T47D (cell line): ENCODE data around the gene ZNF366.

Source experiments
- DNase-seq, 2 experiments: peaks; one replicate each; pipeline versions ENCODE4 v3.0.0 to v3.0.0-alpha.2; 2011 to 2012; ENCODE audit warnings: low read depth in 1 of 2, low spot score in 1 of 2
- JUND ChIP-seq: IDR thresholded peaks from 2 replicates; pipeline ENCODE4 v1.6.1; 2012; ENCODE audit warnings: low read depth
- in situ Hi-C: cut with HindIII; loops from 2 replicates; pipeline ENCODE4 v1.10.0; 2016; ENCODE audit warnings: low sequenced_read_pairs, low pct_unique_long_range_greater_than_20kb

The ZNF366 gene

DNA sequence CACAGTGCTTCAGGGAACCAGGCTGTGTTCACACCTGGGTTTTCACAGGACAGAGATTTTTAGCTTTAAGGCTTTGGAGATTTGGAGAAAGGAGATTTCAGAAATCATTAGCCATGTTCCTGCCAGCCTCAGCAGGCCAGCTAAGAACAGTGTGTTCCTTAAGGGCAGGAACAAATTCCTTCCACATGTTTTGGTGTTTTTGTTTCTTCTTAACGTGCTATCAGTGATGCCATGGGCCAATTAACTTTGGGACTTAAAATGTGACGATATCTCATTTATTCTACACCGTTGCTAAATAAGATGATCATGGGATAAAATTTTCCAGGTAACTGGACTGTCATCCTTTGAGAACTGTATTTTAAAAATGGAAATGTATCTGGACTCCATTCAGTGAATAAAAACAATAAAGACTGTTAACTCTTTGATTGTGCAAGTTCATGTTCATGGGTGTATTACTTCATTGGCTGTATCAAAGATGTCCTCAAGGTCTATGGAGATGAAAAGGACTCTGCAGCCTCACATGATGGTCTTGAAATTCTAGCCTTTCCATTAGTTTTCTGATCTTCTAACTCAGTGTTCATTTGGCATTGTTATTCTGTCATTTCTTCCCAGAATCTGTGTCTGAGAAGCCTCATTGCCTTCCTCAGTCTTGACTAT is 72.3 kb downstream of the ZNF366 start:
- DNase-seq, result no peak
- in situ Hi-C loops, result no loop called here
- TF ChIP-seq JUND, result no peak

DNA sequence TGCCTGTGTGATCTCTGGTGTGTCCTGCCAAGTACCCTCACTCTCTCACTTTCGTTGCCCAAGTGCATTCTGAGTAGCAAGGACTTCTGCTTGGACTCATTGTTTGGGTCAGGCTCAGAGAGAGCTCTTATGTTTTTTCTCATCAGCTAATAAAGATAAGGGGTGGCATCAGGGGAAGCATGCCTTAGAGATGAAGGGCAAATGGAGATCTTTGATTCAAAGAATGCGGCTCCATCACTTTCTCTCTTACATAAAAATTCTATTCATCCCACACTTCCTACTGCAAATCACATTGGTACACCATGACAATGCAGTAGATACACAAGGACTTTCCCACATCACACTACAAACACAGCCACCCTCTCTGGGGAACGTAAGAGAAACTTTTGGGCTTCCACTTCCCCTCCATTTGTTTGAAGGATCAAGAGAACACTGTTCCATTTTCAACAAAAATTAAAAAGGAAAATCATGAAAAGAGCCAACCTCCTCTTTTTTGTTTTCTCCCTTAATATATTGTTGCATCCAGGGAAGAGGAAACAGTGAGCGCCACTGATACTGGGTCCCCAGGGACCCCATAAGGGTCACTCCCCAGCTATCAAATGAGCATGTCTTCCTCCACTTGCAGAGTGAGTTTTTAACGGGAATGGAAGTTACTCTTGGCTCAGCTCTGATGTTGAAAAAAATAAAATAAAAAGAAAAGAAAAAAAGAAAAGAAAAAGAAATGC is 73.0 kb downstream of the ZNF366 start:
- in situ Hi-C loops, result no loop called here
- no peak for TF ChIP-seq JUND
- DNase-seq, result no peak

DNA sequence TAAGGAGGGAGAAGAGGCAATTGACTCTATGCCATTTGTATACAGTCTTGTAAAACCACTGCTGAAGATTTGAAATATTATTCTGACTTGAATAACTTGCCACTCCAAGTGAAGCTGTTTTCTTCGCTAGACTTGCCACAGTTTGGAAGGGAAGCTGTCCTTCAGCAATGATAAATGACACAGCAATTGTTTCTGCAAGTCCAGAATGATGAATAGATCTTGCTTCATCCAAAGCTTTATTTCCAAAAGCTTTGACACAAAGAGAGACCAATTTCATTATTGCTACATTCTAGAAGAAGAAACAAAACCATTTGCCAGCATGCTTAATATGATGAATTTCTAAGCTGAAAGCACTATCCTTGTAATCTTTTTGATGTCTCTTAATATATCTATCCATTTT is 73.7 kb downstream of the ZNF366 start:
- in situ Hi-C loops, result no loop called here
- no peak for DNase-seq
- no peak for TF ChIP-seq JUND

DNA sequence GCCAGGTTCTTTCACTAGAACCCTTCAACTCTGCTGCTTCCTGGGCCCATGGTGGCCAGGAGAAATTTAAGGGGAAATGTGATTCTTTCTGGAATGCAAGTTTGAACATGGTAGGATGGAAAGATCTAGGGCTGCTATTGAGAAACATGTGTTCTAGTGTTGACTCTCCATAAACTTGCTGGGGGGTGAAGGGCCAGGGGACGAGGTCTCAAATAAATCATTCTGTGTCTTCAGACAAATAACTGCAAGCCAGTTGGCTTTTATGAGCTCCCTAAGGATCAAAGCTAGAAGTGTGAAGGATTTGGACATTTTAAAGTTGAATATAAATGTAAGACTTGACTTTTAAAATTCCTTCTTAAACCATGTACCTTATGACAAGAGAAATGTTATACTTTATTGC is 78.5 kb downstream of the ZNF366 start:
- DNase-seq, result no peak
- no peak for TF ChIP-seq JUND
- in situ Hi-C loops, result no loop called here

DNA sequence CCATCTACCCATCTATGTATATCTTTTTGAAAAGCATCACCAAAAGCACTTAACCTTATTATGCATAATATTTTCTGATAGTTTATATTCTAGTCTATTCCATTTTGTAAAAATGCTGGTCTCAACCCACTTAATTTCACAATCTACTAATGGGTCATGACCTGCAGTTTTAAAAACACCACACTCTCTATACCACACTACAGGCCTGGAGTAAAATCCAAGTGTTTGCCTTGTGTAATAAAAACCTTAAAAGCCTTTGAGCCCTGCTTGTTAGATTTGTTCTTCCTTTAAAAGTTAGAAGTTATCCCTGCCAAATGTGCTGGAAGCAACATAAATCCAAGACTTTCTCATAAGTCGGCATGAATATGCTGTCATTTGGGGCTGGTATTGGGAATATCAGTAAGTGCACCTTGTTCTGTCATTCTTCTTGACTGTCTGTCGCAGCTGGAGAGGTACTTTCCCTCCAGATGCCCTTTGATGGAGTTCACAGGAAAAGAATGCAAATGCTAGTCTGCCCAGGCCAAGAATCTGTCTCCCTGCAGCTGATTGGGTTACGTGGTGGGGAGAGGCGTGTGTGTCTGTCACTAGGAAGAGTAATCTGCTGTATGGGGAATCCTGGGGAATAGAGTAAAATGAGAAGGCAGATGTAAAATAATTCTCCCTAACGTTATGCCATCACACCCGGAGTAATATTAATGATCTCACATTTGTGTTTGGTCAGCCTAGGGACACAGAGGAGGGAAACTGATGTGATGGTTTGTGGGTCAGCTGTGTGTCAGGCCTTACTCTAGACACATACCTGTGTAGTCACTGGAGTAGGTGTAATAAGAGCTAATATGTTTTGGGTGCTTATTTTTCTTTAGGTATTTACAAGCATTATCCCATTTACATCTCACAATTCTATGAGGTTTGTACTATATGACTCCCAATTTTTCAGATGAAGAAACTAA is 79.4 kb downstream of the ZNF366 start:
- no peak for TF ChIP-seq JUND
- in situ Hi-C loops, result no loop called here
- DNase-seq, result no peak

DNA sequence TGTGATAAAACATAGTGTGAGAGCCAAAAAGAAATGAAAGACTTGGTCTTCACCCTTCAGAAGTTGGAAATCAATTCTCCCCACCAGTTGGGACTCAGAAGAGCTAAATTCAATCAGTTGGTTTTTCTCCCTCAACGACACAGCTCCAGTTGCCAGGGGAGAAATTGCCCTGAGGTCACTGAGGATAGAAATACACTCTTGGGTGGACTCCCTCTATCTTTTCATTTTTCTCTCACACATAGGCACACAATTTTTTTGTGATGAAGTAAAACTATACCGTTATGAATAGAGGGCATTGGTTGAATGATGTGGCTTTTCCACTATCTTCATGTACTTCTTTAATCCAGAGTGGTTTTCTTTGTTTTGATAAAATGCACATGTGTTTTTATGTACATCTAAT is 80.2 kb downstream of the ZNF366 start:
- no peak for DNase-seq
- in situ Hi-C loops, result no loop called here
- no peak for TF ChIP-seq JUND

DNA sequence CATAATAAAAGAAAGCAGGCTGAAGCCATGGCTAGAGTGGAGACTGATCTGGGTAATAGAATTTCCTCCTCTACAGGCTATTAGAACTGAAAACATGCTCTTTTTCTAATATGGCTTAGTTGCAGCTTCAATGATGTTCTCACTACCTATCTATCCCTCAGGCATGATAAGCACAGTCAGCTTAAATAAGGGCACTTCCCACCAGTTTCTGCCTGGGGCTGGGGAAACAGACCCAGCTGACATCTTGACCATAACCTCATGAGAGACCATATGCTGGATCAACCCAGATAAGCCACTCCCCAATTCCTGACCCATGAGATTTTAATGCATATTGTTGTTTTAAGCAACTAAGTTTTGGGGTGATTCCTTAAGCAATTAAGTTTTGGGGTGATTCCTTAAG is 81.2 kb downstream of the ZNF366 start:
- no peak for TF ChIP-seq JUND
- DNase-seq, result no peak
- in situ Hi-C loops, result no loop called here

DNA sequence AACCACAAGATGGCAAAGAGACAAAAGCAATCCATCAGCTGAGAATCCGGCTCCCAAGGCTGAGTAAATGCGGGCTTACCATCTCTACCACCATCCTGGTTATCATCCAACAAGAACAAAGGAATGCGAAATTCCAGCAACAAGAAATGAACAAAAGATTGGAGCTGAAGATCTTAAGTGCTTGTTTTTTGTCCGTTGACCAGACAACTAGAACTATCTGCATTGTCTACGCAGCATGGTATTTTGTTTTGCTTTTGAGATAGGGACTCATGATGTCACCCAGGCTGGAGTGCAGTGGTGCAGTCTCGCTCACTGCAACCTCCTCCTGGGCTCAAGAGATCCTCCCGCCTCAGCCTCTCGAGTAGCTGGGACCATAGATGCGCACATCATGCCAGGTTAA is 88.9 kb downstream of the ZNF366 start:
- TF ChIP-seq JUND, result no peak
- in situ Hi-C loops, result no loop called here
- no peak for DNase-seq

DNA sequence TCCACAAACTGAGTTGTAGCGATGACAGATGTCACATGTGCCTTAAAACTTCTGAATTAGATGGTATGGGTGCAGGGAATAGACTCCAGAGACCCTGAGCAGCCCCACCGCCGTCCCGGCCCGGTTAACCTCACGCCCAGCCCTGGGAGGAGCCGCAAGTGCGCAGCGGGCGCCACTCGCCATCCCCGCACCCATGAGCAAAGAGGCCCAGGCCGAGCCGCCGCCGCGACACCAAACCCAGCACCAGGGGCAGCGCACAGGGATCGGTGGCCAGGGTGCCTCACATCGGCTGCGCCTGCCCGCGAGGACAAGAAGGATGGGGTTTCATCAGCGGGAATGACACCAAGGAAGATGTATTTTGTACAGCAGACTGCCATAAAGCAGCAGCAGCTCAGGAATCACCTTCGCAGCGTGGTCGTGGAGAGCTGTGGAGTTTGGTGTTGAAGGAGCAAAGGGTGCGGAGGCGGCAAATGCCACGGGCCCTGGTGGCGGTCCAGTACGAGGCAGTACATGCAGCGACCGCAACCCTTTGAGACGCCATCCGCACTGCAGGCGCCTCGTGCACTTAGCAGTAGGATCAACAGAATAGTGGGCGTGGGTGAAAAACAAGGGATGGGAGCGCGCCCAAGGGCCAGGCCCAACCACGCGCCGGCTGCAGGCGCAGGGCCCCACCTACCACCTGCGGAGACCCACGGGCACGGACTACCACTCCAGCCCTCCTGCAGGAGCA is 89.7 kb downstream of the ZNF366 start:
- in situ Hi-C loops, result no loop called here
- DNase-seq, result no peak
- no peak for TF ChIP-seq JUND

DNA sequence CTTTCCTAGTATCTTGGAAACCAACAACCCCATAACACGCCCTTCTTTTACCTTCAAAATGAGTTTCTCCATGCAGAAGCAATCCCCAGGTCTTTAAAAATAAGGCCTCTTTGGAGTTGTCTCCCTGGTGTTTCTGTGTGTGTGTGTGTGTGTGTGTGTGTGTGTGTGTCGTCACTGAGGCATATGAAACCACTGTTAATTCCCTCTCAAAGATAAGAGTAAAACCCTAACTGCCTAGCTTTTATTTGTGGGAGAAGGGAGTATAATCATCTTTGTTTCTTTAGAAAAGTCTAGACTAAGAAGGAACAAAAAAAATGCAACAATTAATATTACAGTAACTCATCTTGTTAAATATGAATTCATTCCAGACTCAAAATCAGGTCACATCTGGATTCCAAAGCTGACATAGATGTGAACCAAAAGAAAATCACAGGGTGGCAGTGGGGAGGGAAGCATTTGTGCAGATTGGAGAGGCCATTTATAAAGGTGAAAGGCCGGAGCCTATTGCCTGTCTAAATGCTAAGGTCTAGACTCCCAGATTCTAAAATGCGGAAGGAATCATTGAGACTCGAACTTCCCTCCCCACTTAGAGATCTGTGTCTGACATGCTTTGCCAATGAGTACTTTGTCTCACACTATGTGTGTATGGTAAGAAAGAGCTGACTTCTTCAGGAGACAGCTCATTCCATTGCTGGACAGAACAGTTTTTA is 91.4 kb downstream of the ZNF366 start:
- no peak for DNase-seq
- TF ChIP-seq JUND, result no peak
- in situ Hi-C loops, result no loop called here

DNA sequence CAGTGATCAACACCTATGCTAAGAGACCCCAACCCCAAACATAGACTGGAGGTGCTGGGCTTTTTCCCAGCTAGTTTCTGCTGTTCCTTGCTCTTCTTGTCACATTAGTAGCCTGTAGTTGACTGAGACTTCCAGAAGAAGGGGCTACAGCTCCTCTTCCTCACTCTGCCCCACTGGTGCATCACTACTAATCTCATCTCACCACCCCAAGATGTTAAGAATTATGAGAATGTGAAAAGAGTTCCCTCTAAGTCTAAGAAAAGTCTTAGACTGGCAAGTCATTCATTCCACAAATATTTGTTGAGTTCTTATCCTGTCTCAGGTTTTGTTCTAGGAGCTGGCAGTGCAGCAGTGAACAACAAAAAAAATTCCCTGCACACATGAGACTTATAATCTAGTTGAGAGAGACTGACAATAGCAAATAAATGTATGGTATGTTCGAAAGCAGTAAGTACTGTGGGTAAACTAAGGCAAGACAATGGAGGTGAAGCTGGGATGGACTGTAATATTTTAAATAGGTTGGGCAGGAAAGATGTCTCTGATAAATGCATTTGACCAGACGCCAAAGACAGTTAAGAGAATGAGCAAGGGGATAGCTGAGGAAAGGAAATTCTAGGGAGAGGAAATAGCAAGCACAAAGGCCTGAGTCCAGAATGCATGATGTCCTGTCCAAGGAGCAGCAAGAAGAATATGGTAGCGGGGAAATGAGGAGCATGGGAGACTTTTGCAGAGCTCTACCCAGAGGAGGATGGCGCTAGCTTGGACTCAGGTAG is 94.7 kb downstream of the ZNF366 start:
- peak in 1 of 2 experiments; percentile 48 for DNase-seq
- TF ChIP-seq JUND, result no peak
- in situ Hi-C loops, result no loop called here
